Daoy (cell line): ENCODE results near the gene SIRT7. TPM values are rescaled to one million over a fixed set of nuclear protein-coding genes. Genes with fewer than 3 reads are reported as not detected.

ENCODE experiments used
- DNase-seq: peaks from one replicate; pipeline ENCODE4 v3.0.0-alpha.2; 2015; ENCODE audit warnings: low read depth
- total RNA-seq: library from RNA; depleted of rRNA; stranded (reverse); fragments of >200 nt; shearing (Covaris generic); gene quantifications from 2 replicates; pipeline ENCODE4 v1.2.3, GENCODE V29; 2014

Gene SIRT7
- total RNA-seq, 1 experiment from 2014 or later, result 30.5 TPM

GRCh38 chr17:81888105-81888987, 29.6 kb downstream of the SIRT7 start:
- no peak for DNase-seq

- DNase-seq, result peak; percentile 67
These were observed 32.0 kb downstream of the SIRT7 start for GRCh38 chr17:81885869-81886548.

GRCh38 chr17:81885454-81885853, 32.5 kb downstream of the SIRT7 start:
- no peak for DNase-seq

GRCh38 chr17:81884968-81885367, 33.0 kb downstream of the SIRT7 start:
- DNase-seq, result no peak

- no peak for DNase-seq
These were observed 33.5 kb downstream of the SIRT7 start for GRCh38 chr17:81884520-81884919.

GRCh38 chr17:81879121-81879520, 38.9 kb downstream of the SIRT7 start:
- no peak for DNase-seq

GRCh38 chr17:81878294-81878693, 39.7 kb downstream of the SIRT7 start:
- no peak for DNase-seq

GRCh38 chr17:81877569-81877968, 40.4 kb downstream of the SIRT7 start:
- no peak for DNase-seq

GRCh38 chr17:81871387-81872230, 46.4 kb downstream of the SIRT7 start:
- DNase-seq, result peak; percentile 96

- no peak for DNase-seq
These were observed 47.0 kb downstream of the SIRT7 start, which contains the start of gene ARHGDIA for GRCh38 chr17:81870981-81871386. Gene ARHGDIA, minus strand, starts transcription at chr17:81871337. Its CDS starts 1,407 bp downstream, at chr17:81869930.

- peak; percentile 71 for DNase-seq
These were observed 47.6 kb downstream of the SIRT7 start for GRCh38 chr17:81870131-81870980.

- peak; percentile 39 for DNase-seq
These were observed 48.5 kb downstream of the SIRT7 start for GRCh38 chr17:81869221-81870130.

GRCh38 chr17:81868674-81869220, 49.2 kb downstream of the SIRT7 start:
- peak; percentile 88 for DNase-seq

GRCh38 chr17:81867991-81868673, 49.8 kb downstream of the SIRT7 start:
- peak; percentile 62 for DNase-seq

- peak; percentile 67 for DNase-seq
These were observed 50.6 kb downstream of the SIRT7 start for GRCh38 chr17:81867170-81867990.

GRCh38 chr17:81866440-81867169, 51.4 kb downstream of the SIRT7 start:
- DNase-seq, result no peak

GRCh38 chr17:81865733-81866439, 52.1 kb downstream of the SIRT7 start:
- peak; percentile 36 for DNase-seq
